AG08395 (cell line): ENCODE results near the gene RARA.
A peak's percentile ranks its signal among the peaks of the same experiment; 100 is the strongest.
"Not testable (repeated sequence)": the region's sequence is repeated elsewhere in the genome, so short reads cannot be mapped to it uniquely, and the experiment has no call there.

Experiments used
- DNase-seq: peaks from one replicate; pipeline ENCODE4 v3.0.0; 2012; ENCODE audit warnings: mixed read lengths, low spot score

The RARA gene

DNA sequence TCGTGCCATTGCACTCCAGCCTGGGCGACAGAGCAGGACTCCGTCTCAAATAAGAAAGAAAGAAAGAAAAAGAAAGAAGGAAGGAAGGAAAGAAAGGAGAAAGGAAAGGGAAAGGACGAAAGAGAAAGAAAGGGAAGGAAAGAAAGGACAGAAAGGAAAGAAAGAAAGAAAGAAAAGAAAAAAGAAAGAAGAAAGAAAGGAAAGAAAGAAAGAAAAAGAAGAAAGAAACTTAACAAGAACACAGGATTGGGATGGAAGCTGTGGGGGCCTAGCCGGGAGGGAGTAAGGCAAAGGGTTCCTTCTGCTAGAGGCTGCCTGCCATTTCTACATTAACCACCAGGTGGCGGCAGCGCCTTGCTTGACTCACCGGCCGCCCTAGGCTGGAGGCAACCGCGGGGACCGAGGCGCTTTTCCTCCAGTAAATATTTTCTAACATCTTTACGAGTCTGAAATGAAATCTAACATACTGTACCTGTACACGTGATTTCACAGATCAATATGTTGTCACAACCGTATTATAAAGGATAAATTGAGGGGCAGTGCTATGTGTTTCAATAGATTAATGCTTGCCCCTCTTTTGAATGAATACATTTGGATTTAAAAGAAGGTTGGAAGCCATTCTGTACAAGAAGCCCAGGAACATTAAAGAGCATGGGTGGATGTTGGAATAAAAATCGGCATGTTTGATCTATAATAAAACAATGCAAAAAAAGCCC lies 49.5 kb downstream of the RARA start:
- DNase-seq, result peak; percentile 93

DNA sequence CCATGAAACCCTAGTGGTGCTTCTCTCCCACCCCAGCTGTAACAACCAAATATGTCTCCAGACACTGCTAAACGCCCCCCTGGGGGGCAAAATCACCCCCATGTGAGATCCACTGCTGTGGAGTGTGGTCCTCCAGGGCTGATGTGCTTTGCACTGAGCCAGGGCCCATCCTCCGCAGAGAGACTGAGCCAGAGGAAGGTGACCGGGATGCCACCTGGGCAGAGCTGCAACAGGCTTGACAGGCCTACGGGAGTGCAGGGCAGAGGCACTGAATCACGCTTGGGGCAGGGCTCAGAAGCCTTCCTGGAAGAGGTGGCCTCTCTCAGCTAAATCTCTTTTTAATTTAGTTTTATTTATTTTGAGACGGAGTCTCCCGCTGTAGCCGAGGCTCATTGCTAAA lies 51.1 kb downstream of the RARA start:
- DNase-seq, result no peak

DNA sequence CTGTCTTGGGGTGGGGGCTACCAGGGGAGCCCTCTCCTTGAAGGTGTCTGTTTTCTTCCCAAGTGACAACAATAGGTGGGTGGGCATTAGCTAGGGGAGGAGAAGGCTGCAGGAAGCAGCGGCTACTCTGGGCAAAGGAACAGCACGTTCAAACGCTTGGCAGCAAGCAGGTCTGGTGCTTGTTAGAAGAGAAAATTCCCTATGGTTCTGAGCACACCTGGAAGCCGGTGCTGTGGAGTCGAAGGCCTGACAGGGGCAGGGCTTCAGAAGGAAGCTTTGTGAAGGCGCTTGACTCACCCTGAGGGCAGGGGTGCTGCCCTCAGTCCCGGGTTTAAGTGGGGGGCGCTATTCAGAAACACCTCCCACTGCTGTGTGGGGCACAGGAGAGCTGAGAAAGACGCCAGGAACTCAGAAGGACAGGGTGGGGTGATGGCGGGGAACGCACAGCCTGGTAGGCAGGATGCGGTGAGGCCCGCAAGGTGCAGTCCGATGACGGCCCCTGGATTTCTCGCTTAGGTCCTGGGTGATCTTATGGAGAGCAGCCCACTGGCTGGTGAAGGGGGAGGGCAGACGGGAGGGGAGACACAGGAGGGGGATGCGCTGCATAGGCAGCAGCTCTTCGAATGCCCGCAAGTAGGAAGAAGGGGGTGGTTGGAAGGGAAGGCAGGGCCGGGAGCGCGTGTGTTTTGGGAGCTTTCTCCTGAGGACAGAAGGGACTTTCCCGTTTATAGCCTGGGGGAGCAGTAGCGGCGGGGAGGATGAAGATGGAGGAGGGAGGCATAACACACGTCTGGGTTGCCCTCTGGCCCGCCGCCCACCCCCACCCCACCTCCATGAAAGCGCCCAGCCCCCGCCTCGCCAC lies 52.3 kb downstream of the RARA start:
- DNase-seq, result no peak

DNA sequence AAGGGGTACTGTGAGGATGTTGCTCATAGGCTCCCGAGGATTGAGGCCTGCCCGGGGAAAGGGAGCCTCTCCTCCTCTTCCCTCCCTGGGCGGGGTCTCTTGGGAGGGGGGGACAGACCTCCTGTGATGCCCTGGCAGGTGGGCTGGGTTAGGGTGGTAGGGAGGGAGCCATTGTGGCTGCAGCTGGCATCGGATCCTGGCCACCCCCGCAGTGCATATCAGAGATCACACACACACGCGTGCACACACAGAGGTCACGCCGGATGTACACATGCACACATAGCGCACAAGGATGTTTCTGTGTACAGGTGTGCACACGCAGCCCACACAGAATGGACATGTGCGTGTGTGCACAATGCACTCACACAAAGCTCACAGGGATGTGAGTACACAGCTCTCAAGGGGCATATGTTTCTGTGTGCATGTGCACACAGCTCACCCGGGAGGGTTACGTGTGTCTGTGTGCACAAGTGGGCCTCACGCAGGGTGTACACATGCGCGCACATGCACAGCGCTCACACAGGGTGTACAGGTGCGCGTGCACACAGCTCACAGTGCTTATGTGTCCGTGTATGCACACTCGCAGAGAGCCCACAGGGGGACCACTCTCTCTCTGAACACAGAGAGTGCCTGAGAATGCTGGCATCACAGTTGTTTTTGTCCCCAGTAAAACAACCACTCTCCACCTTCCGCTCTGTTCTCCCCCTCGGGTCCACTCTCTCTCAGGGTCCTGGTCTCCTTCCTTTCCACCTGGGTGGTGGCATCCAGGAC lies 53.1 kb downstream of the RARA start:
- no peak for DNase-seq

DNA sequence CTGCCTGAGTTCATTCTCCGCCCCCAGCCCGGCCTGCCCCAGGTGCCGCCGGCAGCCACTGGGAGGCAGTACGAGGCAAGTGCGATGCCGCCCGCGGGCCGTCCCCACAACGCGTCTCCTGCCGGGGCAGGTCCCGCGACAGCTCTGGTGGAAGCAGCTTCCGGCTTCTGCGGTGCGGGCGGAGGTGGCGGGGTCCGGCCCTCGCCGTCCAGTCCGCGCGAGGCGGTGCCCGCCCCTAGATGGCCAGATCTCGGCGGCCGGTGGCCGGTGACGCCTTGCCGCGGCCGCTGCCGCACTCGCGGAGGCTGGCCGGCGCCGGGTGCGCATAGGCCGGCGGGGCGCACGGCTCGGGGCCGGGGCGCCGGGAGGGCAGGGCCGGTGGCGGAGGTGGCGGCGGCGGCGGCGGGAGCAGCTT lies 53.7 kb downstream of the RARA start:
- peak; percentile 85 for DNase-seq

DNA sequence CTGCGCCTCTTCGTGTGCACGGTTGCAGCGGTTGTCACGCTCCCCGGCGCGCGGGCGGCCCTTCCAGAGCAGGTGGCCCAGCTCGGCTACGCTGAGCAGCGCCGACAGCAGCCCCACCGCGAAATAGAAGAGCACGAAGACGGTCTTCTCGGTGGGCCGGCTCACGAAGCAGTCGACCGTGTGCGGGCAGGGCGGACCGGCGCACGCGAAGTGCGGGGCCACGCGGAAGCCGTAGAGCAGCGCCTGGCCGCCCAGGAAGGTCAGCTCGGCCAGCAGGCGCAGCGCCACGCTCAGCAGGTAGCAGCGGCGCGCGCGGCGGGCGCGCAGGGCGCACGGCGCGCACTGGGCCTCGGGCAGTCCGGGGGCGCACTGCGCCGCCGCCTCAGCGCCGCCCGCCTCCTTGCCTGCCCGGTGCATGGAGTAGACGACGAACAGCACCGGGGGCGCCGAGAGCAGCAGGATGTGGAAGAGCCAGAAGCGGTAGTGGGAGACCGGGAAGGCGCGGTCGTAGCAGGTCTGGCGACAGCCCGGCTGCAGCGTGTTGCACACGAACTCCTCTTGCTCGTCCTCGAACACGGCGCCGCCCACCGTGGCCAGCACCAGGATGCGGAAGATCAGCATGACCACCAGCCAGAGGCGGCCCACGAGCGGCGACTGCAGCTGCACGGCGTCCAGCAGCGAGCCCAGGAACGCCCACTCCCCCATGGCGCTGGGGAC lies 54.3 kb downstream of the RARA start:
- DNase-seq, result peak; percentile 23

DNA sequence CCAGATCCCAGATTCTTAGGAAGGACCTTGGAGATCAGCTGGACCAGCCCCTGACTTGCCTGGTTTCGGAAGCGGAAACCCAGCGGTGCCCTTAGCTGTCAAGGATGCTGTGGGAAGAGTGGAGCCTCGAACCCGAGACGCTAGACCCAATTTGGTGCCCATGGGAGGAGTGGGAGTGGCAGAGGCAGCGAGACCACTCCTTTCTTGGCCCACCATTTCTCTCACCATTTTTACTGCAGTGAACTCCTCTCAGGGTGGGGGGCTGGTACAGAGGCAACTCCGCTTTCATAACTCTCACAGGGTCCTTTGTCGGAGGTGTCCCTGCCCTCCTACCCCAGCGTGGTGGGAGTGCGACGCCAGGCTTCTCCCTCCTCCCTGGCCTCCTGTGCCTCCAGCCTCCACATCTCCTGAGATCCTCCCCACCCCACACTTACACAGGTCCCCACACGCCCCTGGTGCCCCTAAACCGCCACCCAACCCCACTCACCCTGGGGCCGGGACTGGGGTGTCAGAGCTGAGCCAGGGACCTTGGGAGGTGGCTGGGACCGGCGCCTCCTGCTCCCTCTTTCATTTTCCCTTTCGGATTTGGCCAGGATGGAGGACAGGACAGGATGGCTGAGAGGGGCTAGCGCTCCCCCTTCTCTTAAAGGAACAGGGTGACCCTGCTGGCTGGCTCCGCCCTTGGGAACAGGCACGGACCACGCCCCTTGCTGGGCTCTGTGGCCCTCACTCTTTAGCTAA lies 55.3 kb downstream of the RARA start, which contains the start of gene GJD3:
Gene GJD3, minus strand, starts transcription at position 617 of the 741 bp plus-strand sequence. CDS start 922 bp downstream, outside the sequence.
- DNase-seq, result peak; percentile 47

DNA sequence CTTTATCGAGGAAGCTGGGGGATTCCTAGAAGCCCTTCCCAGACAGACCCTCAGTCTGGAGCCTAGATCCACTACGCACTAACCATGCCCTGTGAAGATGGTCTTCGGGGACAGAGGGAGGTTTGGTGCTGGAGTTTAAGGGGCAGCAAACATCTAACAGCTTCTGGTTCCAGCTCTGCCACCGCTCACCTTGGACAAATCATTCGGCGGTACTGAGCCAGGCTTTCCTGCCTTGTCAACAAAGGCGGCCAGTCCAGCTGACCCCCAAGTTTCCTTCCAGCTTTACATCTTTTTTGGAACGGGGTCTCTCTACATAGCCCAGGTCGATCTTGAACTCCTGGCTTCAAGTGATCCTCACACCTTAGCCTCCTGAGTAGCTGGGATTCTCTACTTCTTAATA lies 55.9 kb downstream of the RARA start:
- no peak for DNase-seq

DNA sequence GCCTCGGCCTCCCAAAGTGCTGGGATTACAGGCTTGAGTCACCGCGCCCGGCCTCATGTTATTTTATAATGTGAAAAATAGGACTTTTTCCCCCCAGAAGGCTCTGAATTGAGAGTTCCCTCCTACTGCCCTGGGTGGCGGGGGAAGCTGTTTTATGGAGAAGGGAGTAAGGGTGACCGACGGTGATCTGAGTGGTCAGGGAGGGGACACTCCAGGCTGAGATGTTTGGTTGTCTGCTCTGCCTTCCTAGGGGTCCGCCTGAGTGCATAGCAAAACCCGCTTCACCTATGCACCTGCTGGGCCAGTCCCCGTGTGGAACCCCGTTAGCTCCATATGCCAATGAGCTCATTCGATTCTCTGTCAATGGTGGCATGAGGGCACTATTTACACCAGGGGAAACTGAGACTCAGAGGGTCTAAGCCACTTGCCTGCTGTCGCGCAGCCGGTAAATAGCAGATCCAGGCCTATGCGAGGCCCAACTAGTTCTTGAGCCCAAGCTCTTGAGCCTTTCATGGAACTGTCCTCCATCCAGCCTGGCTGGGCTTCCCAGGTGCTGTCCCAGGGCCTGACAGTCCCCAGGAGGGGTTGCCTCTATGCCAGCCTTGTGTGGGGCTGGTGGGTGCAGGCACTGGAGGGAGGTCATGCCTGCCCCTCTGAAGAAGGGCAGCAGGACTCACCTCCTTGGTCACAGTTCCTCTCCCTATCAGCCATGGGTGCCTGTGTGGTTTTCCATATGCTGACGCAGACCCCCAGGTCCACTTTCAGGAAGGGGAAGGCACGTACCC lies 57.3 kb downstream of the RARA start:
- no peak for DNase-seq

DNA sequence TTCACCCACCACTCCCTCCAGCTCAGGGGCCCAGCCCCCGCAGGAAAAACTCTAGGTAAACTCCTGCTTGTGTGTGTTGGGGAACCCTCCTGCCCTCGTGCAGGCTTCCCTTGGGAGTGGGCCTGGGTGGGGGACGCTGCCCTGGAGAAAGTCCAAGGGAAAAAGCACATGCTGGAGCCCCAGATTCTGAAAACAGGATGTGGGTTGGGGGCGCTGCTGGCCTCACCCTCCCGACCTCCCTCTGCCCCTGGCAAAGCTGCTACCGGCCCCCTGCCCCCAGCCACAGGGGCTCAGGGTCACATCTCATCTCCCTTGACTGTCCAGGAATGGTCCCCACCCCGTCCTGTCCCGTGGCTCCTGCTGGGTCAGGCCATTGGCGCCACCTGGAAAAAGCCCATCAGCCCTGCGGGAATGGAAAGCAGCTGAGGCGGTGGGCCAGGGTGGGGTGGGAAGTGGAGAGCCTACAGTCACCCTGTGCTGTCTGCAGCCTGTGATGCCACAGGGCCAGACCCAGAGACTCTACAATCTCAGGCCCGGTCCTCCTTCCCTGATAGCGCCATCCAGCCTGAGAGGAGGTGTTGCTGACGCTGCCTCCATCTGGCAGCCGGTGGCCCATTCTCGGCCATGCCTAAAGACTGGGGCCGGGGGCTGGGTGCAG lies 58.0 kb downstream of the RARA start:
- DNase-seq, result no peak

DNA sequence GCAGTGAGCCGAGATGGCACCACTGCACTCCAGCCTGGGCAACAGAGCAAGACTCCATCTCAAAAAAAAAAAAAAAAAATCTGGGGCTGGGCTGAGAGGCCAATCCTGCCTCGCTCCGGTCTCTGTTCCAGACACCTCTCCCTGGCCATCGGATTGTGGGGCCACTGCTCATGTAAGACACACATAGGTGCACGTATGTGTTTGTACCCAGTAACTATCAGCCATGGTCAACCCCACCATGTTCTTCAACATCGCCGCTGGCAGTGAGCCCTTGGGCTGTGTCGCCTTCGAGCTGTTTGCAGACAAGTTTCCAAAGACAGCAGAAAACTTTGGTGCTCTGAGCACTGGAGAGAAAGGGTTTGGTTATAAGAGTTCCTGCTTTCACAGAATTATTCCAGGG lies 58.7 kb downstream of the RARA start:
- not testable (repeated sequence) for DNase-seq

DNA sequence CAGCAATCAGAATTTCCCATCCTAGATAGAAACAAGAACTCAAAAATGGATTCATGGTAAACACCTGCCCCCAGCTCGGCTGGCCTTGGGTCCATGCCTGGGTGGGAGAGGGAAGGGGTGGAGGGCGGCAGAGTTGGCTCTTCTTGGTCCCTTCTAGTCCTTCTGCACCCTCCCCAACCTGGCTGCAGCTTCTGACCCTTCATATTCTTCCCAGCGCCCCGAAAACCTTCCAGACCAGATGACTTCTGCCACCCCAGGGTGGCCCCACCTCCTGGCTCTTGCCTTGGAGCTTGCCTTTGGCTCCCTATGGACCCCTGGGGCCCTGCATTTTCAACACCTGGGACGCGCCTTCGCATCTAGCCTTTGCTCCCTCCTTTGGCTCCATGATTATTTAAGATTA lies 60.9 kb downstream of the RARA start:
- no peak for DNase-seq

DNA sequence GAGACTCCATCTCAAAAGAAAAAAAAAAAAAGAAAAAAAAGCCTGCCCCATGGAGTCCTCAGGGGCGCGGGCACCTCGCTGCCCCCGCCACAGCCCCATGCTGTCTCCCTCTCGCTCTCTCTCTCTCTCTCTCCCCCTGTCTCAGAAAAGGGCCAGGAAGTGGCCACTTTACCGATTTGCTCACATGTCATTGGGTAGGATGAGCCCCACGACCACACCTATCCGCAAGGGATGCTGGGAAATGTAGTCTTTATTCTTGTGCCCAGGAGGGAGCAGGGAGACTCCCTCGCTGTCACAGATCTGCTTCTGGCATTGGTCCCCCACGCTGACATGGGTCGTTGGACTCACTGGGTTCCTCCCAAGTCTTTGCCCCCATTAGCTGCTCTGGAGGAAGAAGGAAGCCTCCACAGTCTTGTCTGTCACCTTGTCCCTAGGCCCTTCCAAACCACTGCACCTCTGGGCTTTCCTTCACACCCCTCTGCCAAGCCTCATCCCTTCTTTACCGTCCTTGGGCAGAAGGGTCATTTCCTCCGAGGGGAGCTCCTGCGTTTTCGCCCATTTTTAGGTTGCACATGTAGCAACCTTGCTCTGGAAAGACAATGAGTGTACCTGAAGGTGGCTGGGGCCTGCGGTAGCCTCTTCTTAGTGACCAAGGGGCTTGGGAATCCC lies 62.4 kb downstream of the RARA start:
- no peak for DNase-seq

DNA sequence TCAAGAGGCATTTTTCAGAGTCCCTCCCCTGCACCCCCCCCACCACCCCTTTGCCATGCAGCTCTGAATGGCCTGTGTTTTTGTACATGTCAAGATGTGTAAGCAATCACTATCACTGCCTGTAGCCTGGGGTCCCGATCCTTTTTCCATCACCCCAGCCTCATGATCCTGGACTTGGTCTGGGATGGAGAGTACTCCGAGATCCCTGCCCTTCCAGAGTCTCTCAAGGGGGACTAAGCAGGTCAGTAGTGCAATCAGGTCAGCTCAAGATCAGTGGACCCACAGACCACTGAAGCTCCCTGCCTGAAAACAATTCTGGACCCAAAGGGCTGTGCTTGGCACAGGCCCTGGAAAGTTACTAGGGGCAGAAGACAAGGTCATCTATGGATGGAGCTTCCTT lies 63.1 kb downstream of the RARA start:
- DNase-seq, result no peak

DNA sequence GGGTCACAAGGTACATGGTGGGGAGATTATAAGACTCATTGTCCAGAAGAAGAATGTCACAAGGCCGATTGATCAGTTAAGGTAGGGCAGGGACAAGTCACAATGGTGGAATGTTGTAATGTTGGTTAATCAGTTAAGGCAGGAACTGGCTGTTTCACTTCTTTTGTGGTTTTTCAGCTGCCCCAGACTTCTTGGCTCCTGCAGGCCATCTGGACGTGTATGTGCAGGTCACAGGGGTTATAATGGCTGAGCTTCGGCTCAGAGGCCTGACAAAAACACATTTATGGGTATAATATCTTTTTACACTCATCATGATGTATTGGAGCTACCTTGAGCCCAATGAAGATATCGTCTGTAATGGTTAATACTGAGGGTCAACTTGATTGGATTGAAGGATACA lies 63.7 kb downstream of the RARA start:
- not testable (repeated sequence) for DNase-seq

DNA sequence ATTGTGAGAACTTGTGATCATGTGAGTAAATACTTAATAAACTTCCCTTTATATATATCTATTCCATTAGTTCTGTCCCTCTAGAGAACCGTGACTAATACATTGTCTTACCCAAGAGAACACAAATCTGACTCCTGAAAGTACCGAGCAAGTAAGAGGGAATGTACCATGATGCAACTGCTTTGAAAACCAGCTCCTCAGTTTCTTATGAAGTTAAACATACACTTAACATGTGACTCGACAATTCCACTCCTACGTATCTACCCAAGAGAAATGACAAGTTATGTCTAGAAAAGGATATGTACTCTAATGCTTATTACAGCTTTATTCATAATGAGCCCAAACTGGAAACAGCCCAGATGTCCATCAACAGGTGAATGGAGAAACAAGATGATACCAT lies 64.3 kb downstream of the RARA start:
- peak; percentile 46 for DNase-seq

DNA sequence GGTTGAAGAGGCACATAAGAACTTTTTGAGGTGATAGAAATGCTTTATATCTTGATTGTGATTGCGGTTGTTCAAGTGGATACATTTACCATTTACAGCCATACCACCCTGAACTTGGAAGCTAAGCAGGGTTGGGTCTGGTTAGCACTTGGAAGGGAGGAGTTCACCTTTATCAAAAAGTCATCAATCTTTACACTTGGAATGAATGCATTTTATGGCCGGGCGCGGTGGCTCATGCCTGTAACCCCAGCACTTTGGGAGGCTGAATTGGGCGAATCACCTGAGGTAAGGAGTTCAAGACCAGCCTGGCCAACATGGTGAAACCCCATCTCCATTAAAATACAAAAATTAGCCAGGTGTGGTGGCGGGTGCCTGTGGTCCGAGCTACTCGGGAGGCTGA lies 65.0 kb downstream of the RARA start:
- DNase-seq, result no peak

DNA sequence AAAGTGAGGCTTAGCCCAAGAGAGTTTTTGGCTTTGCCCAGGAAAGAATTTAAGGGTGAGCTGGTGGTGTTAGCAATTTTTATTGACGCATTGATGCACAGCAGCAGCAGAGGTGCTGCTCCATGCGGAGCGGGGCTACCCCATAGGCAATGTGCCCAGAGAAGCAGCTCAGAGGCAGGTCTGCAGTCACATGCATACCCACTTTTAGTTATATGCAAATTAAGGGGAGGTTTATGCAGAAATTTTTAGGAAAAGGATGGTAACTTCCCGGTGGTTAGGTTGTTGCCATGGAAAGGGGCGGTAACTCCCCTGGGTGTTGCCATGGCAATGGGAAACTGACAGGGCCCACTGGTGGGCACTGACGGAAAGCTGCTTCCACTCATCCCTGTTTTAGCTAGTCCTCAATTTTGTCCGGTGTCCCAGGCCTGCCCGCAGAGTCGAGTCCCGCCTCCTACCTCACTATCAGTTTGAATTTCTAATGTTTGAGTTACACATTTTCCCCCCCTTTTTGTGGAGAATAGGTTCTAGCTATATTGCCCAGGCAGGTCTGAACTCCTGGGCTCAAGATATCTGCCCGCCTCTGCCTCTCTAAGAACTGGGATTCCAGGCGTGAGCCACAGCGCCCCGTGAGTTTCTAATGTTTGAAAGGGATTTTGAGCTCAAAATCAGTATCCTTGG lies 66.0 kb downstream of the RARA start:
- DNase-seq, result no peak

DNA sequence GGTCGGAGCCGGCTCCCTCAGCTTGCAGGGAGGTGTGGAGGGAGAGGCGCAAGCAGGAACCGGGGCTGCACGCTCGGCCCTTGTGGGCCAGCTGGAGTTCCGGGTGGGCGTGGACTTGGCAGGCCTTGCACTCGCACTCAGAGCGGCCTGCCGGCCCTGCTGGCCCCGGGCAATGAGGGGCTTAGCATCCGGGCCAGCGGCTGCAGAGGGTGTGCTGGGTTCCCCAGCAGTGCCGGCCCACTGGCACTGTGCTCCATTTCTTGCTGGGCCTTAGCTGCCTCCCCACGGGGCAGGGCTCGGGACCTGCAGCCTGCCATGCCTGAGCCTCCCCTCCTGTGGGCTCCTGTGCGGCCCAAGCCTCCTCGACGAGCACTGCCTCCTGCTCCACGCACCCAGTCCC lies 66.8 kb downstream of the RARA start:
- DNase-seq, result not testable (repeated sequence)
